Right renal pelvis (tissue), 4 donors: ENCODE results near the gene PTOV1. TPM values are rescaled to one million over a fixed set of nuclear protein-coding genes. Genes with fewer than 3 reads are reported as not detected.
A peak's percentile ranks its signal among the peaks of the same experiment; 100 is the strongest.

Experiments
- DNase-seq, 4 donors: peaks; one replicate each; pipeline ENCODE4 v3.0.0-alpha.2; 2013; ENCODE audit warnings: low read depth in 4 of 4, low spot score in 3 of 4, missing footprints in 1 of 4
- polyA plus RNA-seq, 4 donors: library from polyadenylated mRNA; unstranded; fragments of 120-200 nt; gene quantifications; one replicate each; pipeline ENCODE4 v1.2.1, GENCODE V29; 2013; ENCODE audit not compliant: insufficient read length in 4 of 4

Gene PTOV1
- 100 to 1,000 TPM; 249 to 353 (median 277) TPM for polyA plus RNA-seq

GRCh38 chr19:49850487-49851342 lies at the start of gene PTOV1:
TSS of gene PTOV1 (plus strand) at chr19:49851159.
- peak; percentile 78 to 86 (median 82) for DNase-seq

GRCh38 chr19:49801401-49801888 lies 49.5 kb upstream of the PTOV1 start:
- no peak for DNase-seq

GRCh38 chr19:49801966-49802661 lies 48.8 kb upstream of the PTOV1 start:
- DNase-seq: peak; percentile 83 to 88 (median 87)

- no peak for DNase-seq
These were observed 48.0 kb upstream of the PTOV1 start for GRCh38 chr19:49802836-49803528.

GRCh38 chr19:49803529-49803856 lies 47.5 kb upstream of the PTOV1 start:
- DNase-seq: no peak

GRCh38 chr19:49805822-49806619 lies 44.9 kb upstream of the PTOV1 start:
- DNase-seq: no peak

GRCh38 chr19:49806620-49806959 lies 44.4 kb upstream of the PTOV1 start:
- no peak for DNase-seq

- no peak for DNase-seq
These were observed 43.7 kb upstream of the PTOV1 start for GRCh38 chr19:49807058-49807903.

GRCh38 chr19:49807904-49808675 lies 42.9 kb upstream of the PTOV1 start:
- DNase-seq: no peak

GRCh38 chr19:49808711-49809159 lies 42.2 kb upstream of the PTOV1 start:
- peak; percentile 77 to 82 (median 80) for DNase-seq

GRCh38 chr19:49809160-49809940 lies 41.6 kb upstream of the PTOV1 start:
- DNase-seq: no peak

GRCh38 chr19:49809941-49810389 lies 41.0 kb upstream of the PTOV1 start:
- no peak for DNase-seq

- no peak for DNase-seq
These were observed 39.6 kb upstream of the PTOV1 start for GRCh38 chr19:49811328-49811727.

- no peak for DNase-seq
These were observed 38.4 kb upstream of the PTOV1 start for GRCh38 chr19:49812452-49812996.

GRCh38 chr19:49812997-49813861 lies 37.7 kb upstream of the PTOV1 start, which contains the start of gene FUZ:
TSS of gene FUZ (minus strand) at chr19:49813292. CDS start at chr19:49813106, 186 bp downstream.
- DNase-seq: peak; percentile 94 to 97 (median 97)

GRCh38 chr19:49814010-49814409 lies 36.9 kb upstream of the PTOV1 start:
- DNase-seq: no peak
